SK-N-SH (cell line): ENCODE data around the gene SHTN1.

Experiments
- EZH2phosphoT487 ChIP-seq: fragments of 200-600 bp; sonication (generic); IDR thresholded peaks from 2 replicates; pipeline ENCODE4 v1.6.1; 2017; ENCODE audit warnings: low read depth, mixed run types, mild to moderate bottlenecking, antibody characterized with exemption, moderate library complexity, borderline replicate concordance
- GABPA ChIP-seq: IDR thresholded peaks from 2 replicates; pipeline ENCODE4 v1.4.0; 2012; ENCODE audit warnings: low read depth, mild to moderate bottlenecking
- RCOR1 ChIP-seq: fragments of 150-350 bp; IDR thresholded peaks from 2 replicates; pipeline ENCODE4 v1.6.1; 2017; ENCODE audit warnings: antibody characterized with exemption, low read length
- TF ChIP-seq, protein P1 (sequence below): fragments of 200-600 bp; sonication (generic); IDR thresholded peaks from 2 replicates; pipeline ENCODE4 v1.6.1; 2017; ENCODE audit warnings: antibody characterized with exemption, mild to moderate bottlenecking, moderate library complexity

- TF ChIP-seq GABPA (no peak), EZH2phosphoT487 (no peak), RCOR1 (no peak)
- TF ChIP-seq, protein P1, sequence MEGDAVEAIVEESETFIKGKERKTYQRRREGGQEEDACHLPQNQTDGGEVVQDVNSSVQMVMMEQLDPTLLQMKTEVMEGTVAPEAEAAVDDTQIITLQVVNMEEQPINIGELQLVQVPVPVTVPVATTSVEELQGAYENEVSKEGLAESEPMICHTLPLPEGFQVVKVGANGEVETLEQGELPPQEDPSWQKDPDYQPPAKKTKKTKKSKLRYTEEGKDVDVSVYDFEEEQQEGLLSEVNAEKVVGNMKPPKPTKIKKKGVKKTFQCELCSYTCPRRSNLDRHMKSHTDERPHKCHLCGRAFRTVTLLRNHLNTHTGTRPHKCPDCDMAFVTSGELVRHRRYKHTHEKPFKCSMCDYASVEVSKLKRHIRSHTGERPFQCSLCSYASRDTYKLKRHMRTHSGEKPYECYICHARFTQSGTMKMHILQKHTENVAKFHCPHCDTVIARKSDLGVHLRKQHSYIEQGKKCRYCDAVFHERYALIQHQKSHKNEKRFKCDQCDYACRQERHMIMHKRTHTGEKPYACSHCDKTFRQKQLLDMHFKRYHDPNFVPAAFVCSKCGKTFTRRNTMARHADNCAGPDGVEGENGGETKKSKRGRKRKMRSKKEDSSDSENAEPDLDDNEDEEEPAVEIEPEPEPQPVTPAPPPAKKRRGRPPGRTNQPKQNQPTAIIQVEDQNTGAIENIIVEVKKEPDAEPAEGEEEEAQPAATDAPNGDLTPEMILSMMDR: no peak
Measured at GRCh38 chr10:116866066-116866465, 138.9 kb downstream of the SHTN1 start.
